GM23338 (cell line): ENCODE data around the gene SRM. TPM values are rescaled to one million over a fixed set of nuclear protein-coding genes. Genes with fewer than 3 reads are reported as not detected.

Experiments
- ATAC-seq: fragments of 200-7000 bp; cut with Tn5 transposase; 3 replicates; pipeline ENCODE4 v1.9.1; 2020
- DNase-seq: peaks from one replicate; pipeline ENCODE4 v3.0.0-alpha.2; 2015; ENCODE audit warnings: low spot score
- H2AFZ ChIP-seq: fragments of 200-600 bp; sonication (generic); 2 replicates; pipeline ENCODE4 v1.8.0; 2016; ENCODE audit warnings: antibody characterized with exemption, mild to moderate bottlenecking, moderate library complexity
- H3F3A ChIP-seq: fragments of 200-600 bp; sonication (generic); replicated peaks from 2 replicates; pipeline ENCODE4 v1.8.0; 2017; ENCODE audit warnings: antibody characterized with exemption, mixed run types, low read depth
- H3K27ac ChIP-seq: fragments of 200-600 bp; sonication (generic); 2 replicates; pipeline ENCODE4 v1.6.1; 2016; ENCODE audit warnings: low read depth
- H3K27me3 ChIP-seq: fragments of 200-600 bp; sonication (generic); 2 replicates; pipeline ENCODE4 v1.8.0; 2016; ENCODE audit warnings: mild to moderate bottlenecking, mixed run types, moderate library complexity; ENCODE audit not compliant: insufficient read depth
- H3K36me3 ChIP-seq: fragments of 200-600 bp; sonication (generic); 2 replicates; pipeline ENCODE4 v1.8.0; 2016; ENCODE audit warnings: mild to moderate bottlenecking; ENCODE audit not compliant: insufficient read depth
- H3K4me1 ChIP-seq: fragments of 200-600 bp; sonication (generic); 2 replicates; pipeline ENCODE4 v1.8.0; 2016; ENCODE audit warnings: mild to moderate bottlenecking, moderate library complexity; ENCODE audit not compliant: insufficient read depth
- H3K4me2 ChIP-seq: fragments of 200-600 bp; sonication (generic); 2 replicates; pipeline ENCODE4 v1.7.1; 2017; ENCODE audit warnings: mixed run types
- H3K4me3 ChIP-seq: fragments of 200-600 bp; sonication (generic); 2 replicates; pipeline ENCODE4 v1.6.1; 2016; ENCODE audit warnings: mixed run types
- H3K79me2 ChIP-seq: fragments of 200-600 bp; sonication (generic); replicated peaks from 2 replicates; pipeline ENCODE4 v1.8.0; 2017; ENCODE audit warnings: mild to moderate bottlenecking; ENCODE audit not compliant: insufficient read depth
- H3K9me2 ChIP-seq: fragments of 200-600 bp; sonication (generic); 2 replicates; pipeline ENCODE4 v1.8.0; 2017; ENCODE audit not compliant: insufficient read depth
- H4K20me1 ChIP-seq: fragments of 200-600 bp; sonication (generic); replicated peaks from 2 replicates; pipeline ENCODE4 v1.8.0; 2017; ENCODE audit warnings: mild to moderate bottlenecking; ENCODE audit not compliant: insufficient read depth
- H3K27ac Mint-ChIP-seq: 2 replicates; pipeline ENCODE4 v1.8.0; 2020; ENCODE audit warnings: inconsistent platforms, mild to moderate bottlenecking, moderate library complexity, mixed read lengths
- H3K27me3 Mint-ChIP-seq: 3 replicates; pipeline ENCODE4 v1.8.0; 2022; ENCODE audit warnings: low read depth, mild to moderate bottlenecking, moderate library complexity, mixed read lengths, inconsistent platforms; ENCODE audit not compliant: insufficient read depth, poor library complexity
- H3K36me3 Mint-ChIP-seq: 3 replicates; pipeline ENCODE4 v1.8.0; 2021; ENCODE audit warnings: low read depth, mild to moderate bottlenecking, inconsistent platforms, moderate library complexity, mixed read lengths
- H3K4me1 Mint-ChIP-seq: 3 replicates; pipeline ENCODE4 v1.8.0; 2020; ENCODE audit warnings: mild to moderate bottlenecking, inconsistent platforms, mixed read lengths
- H3K4me3 Mint-ChIP-seq: 3 replicates; pipeline ENCODE4 v1.8.0; 2021; ENCODE audit warnings: moderate library complexity, mild to moderate bottlenecking, inconsistent platforms, mixed read lengths
- H3K9me3 Mint-ChIP-seq: 3 replicates; pipeline ENCODE4 v1.8.0; 2020; ENCODE audit warnings: moderate library complexity, mild to moderate bottlenecking, inconsistent platforms, mixed read lengths
- CREB1 ChIP-seq: fragments of 250-450 bp; sonication (Bioruptor Pico); IDR thresholded peaks from 2 replicates; pipeline ENCODE4 v1.5.0; 2020; ENCODE audit warnings: low read depth, mild to moderate bottlenecking, moderate library complexity
- EZH2phosphoT487 ChIP-seq: fragments of 200-600 bp; sonication (generic); IDR thresholded peaks from one replicate; pipeline ENCODE4 v1.8.1; 2018; ENCODE audit warnings: antibody characterized with exemption; ENCODE audit not compliant: unreplicated experiment
- JUNB ChIP-seq: IDR thresholded peaks from one replicate; pipeline ENCODE4 v1.6.1; 2016; ENCODE audit warnings: antibody characterized with exemption; ENCODE audit not compliant: unreplicated experiment
- STAT1 ChIP-seq: IDR thresholded peaks from one replicate; pipeline ENCODE4 v1.6.1; 2016; ENCODE audit warnings: antibody characterized with exemption; ENCODE audit not compliant: unreplicated experiment
- ZNF331 ChIP-seq: fragments of 250-450 bp; sonication (Bioruptor Pico); IDR thresholded peaks from 2 replicates; pipeline ENCODE4 v1.5.0; 2020; ENCODE audit warnings: low read depth, mild to moderate bottlenecking, moderate library complexity
- polyA plus RNA-seq: library from polyadenylated mRNA; unstranded; fragments of >200 nt; fragmentation: Nextera tagmentation; extraction: Ambion mirVana; gene quantifications from 2 replicates; pipeline ENCODE4 v1.2.1, GENCODE V29; 2016
- total RNA-seq: library from RNA; depleted of rRNA; stranded (reverse); fragments of >200 nt; shearing (Covaris generic); gene quantifications from 2 replicates; pipeline ENCODE4 v1.2.3, GENCODE V29; 2014
- TF ChIP-seq, protein P1 (sequence below): fragments of 250-450 bp; sonication (Bioruptor Pico); IDR thresholded peaks from 2 replicates; pipeline ENCODE4 v1.5.0; 2020; ENCODE audit warnings: mild to moderate bottlenecking, moderate library complexity
- TF ChIP-seq, protein P2 (sequence below), 2 experiments: fragments of 200-600 bp in 1 of 2; sonication (generic) in 1 of 2; conservative IDR thresholded peaks; 2 replicates each; pipeline versions ENCODE4 v1.5.1 to v1.6.1; 2016 to 2017; ENCODE audit warnings: antibody characterized with exemption in 2 of 2, low read depth in 2 of 2, mild to moderate bottlenecking in 2 of 2, moderate library complexity in 1 of 2

Gene SRM
- total and polyA plus RNA-seq, 2 experiments from 2014 or later: 170 to 253 TPM

DNA sequence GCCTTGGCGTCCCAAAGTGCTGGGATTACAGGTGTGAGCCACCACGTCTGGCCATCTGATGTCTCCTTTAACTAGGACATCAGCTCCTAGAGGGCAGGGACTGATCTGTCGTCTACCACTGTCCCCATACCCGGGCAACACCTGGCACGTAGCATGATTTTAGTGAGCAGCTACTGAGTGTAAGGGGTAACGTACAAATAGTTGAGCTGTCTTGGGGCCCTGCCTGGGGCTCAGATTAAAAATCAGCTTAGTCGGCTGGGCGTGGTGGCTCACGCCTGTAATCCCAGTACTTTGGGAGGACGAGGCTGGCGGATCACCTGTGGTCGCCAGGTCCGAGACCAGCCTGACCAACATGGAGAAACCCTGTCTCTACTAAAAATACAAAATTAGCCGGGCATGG is 1.8 kb downstream of the SRM start (continued):
- TF ChIP-seq, protein P1, sequence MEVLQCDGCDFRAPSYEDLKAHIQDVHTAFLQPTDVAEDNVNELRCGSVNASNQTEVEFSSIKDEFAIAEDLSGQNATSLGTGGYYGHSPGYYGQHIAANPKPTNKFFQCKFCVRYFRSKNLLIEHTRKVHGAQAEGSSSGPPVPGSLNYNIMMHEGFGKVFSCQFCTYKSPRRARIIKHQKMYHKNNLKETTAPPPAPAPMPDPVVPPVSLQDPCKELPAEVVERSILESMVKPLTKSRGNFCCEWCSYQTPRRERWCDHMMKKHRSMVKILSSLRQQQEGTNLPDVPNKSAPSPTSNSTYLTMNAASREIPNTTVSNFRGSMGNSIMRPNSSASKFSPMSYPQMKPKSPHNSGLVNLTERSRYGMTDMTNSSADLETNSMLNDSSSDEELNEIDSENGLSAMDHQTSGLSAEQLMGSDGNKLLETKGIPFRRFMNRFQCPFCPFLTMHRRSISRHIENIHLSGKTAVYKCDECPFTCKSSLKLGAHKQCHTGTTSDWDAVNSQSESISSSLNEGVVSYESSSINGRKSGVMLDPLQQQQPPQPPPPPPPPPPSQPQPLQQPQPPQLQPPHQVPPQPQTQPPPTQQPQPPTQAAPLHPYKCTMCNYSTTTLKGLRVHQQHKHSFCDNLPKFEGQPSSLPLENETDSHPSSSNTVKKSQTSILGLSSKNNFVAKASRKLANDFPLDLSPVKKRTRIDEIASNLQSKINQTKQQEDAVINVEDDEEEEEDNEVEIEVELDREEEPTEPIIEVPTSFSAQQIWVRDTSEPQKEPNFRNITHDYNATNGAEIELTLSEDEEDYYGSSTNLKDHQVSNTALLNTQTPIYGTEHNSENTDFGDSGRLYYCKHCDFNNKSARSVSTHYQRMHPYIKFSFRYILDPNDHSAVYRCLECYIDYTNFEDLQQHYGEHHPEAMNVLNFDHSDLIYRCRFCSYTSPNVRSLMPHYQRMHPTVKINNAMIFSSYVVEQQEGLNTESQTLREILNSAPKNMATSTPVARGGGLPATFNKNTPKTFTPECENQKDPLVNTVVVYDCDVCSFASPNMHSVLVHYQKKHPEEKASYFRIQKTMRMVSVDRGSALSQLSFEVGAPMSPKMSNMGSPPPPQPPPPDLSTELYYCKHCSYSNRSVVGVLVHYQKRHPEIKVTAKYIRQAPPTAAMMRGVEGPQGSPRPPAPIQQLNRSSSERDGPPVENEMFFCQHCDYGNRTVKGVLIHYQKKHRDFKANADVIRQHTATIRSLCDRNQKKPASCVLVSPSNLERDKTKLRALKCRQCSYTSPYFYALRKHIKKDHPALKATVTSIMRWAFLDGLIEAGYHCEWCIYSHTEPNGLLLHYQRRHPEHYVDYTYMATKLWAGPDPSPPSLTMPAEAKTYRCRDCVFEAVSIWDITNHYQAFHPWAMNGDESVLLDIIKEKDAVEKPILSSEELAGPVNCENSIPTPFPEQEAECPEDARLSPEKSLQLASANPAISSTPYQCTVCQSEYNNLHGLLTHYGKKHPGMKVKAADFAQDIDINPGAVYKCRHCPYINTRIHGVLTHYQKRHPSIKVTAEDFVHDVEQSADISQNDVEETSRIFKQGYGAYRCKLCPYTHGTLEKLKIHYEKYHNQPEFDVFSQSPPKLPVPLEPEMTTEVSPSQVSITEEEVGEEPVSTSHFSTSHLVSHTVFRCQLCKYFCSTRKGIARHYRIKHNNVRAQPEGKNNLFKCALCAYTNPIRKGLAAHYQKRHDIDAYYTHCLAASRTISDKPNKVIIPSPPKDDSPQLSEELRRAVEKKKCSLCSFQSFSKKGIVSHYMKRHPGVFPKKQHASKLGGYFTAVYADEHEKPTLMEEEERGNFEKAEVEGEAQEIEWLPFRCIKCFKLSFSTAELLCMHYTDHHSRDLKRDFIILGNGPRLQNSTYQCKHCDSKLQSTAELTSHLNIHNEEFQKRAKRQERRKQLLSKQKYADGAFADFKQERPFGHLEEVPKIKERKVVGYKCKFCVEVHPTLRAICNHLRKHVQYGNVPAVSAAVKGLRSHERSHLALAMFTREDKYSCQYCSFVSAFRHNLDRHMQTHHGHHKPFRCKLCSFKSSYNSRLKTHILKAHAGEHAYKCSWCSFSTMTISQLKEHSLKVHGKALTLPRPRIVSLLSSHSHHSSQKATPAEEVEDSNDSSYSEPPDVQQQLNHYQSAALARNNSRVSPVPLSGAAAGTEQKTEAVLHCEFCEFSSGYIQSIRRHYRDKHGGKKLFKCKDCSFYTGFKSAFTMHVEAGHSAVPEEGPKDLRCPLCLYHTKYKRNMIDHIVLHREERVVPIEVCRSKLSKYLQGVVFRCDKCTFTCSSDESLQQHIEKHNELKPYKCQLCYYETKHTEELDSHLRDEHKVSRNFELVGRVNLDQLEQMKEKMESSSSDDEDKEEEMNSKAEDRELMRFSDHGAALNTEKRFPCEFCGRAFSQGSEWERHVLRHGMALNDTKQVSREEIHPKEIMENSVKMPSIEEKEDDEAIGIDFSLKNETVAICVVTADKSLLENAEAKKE (CRISPR knock-in tag): no peak
- no peak for TF ChIP-seq EZH2phosphoT487
- no peak for TF ChIP-seq STAT1
- TF ChIP-seq CREB1 (CRISPR knock-in tag): no peak

DNA sequence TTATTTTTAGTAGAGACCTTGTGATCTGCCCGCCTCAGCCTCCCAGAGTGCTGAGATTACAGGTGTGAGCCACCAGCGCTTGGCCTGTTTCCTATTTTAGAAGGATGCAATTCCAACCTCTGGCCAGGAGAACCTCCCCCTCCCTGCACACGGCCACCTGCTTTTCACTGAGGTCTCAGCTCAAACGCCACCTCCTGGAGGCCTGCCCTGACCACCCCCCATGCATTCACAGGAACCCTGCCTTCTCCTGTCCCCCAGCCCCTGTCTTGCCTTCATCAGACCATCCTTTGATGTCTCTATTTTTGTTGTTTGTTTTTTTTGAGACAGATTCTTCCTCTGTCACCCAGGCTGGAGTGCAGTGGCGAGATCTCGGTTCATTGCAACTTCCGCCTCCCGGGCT is 2.3 kb downstream of the SRM start:
- peaks cover 3% of the 10 kb centered on the region for H4K20me1 ChIP-seq
- no peak for ATAC-seq
- Mint-ChIP-seq H3K9me3 (no peaks in the 10 kb centered on the region; the same call in 2 of the 3 replicates), H3K27ac (peak overlapping the region; percentile 31; the same call in 1 of the 2 replicates), H3K36me3 (peaks cover 45% of the 10 kb centered on the region), H3K4me1 (peaks cover 27% of the 10 kb centered on the region), H3K27me3 (peaks cover 16% of the 10 kb centered on the region), H3K4me3 (peak overlapping the region; percentile 99; the same call in 2 of the 3 replicates)
- no peak overlapping the region for H3K4me3 ChIP-seq
- H3K79me2 ChIP-seq: peaks cover 27% of the 10 kb centered on the region
- no peaks in the 10 kb centered on the region for H3K9me2 ChIP-seq
- peaks cover 4% of the 10 kb centered on the region; the same call in 1 of the 2 replicates for H3K36me3 ChIP-seq
- H3K27me3 ChIP-seq: no peaks in the 10 kb centered on the region
- no peak overlapping the region for H2AFZ ChIP-seq
- DNase-seq: no peak
- peaks cover 12% of the 10 kb centered on the region for H3K4me1 ChIP-seq
- peaks cover 42% of the 10 kb centered on the region for H3F3A ChIP-seq
- H3K4me2 ChIP-seq: no peak overlapping the region
- H3K27ac ChIP-seq: peak overlapping the region; percentile 59; the same call in 1 of the 2 replicates
- no peak for TF ChIP-seq ZNF331 (CRISPR knock-in tag)
- TF ChIP-seq, protein P1 (CRISPR knock-in tag): no peak
- TF ChIP-seq STAT1: no peak
- no peak for TF ChIP-seq JUNB
- TF ChIP-seq, protein P2, sequence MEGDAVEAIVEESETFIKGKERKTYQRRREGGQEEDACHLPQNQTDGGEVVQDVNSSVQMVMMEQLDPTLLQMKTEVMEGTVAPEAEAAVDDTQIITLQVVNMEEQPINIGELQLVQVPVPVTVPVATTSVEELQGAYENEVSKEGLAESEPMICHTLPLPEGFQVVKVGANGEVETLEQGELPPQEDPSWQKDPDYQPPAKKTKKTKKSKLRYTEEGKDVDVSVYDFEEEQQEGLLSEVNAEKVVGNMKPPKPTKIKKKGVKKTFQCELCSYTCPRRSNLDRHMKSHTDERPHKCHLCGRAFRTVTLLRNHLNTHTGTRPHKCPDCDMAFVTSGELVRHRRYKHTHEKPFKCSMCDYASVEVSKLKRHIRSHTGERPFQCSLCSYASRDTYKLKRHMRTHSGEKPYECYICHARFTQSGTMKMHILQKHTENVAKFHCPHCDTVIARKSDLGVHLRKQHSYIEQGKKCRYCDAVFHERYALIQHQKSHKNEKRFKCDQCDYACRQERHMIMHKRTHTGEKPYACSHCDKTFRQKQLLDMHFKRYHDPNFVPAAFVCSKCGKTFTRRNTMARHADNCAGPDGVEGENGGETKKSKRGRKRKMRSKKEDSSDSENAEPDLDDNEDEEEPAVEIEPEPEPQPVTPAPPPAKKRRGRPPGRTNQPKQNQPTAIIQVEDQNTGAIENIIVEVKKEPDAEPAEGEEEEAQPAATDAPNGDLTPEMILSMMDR (conservative IDR thresholded peaks at IDR 0.05; ENCODE audit: low read depth in 2 of 2): peak in 1 of 2 experiments; percentile 25; a peak in 2 of 4 replicates
